ENCODE measurements around the gene WDPCP. TPM values are rescaled to one million over a fixed set of nuclear protein-coding genes. Genes with fewer than 3 reads are reported as not detected.

Gene WDPCP
- total RNA-seq, 2 experiments from 2014 or later = 14.8 to 29.3 TPM

DNA sequence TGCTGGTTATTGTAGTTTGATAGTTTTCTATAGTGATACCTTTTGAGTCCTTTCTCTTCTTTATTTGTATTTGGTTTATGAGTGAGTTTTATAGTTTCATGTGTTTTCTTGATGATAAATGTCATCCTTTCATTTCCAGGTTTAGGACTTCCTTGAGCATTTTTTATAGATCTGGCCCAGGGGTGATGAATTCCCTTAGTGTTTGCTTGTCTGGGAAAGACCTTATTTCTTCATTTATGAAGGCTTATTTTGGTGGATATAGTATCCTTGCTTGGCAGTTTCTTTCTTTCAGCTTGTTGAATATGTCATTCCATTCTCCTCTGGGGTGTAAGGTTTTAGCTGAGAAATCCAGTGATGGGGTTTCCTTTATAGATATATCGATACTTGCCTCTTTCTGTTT, 483.8 kb downstream of the WDPCP start:
- H3K9me2 ChIP-seq (ENCODE audit: insufficient read depth, low read length) = no peaks in the 10 kb centered on the region
- no peak for DNase-seq (ENCODE audit: low spot score)
- intact Hi-C loops (cut with micrococcal nuclease; ENCODE audit: unreplicated experiment) = no loop called here
- ChIA-PET CTCF (ENCODE audit: unreplicated experiment) (no interaction called here), POLR2A (no interaction called here)
- no peak overlapping the region for H3K4me3 ChIP-seq (ENCODE audit: low read depth, low read length, poor library complexity, severe bottlenecking)
- no peak overlapping the region for H2AFZ ChIP-seq (ENCODE audit: low read length)
- no TSS peak for BruUV-seq (replicated peaks)
- no peak overlapping the region for H3K4me2 ChIP-seq (ENCODE audit: low read length)
- no peaks in the 10 kb centered on the region for H3K9me3 ChIP-seq (ENCODE audit: low read length)
- H3K27ac ChIP-seq (ENCODE audit: low read depth, low read length, poor library complexity, severe bottlenecking) = no peak overlapping the region
- H4K20me1 ChIP-seq (ENCODE audit: insufficient read depth, low read length) = no peaks in the 10 kb centered on the region
- TF ChIP-seq CTCF (conservative IDR thresholded peaks at IDR 0.05; ENCODE audit: low read length) (no peak), EZH2phosphoT487 (IDR thresholded peaks at IDR 0.05; ENCODE audit: borderline replicate concordance, low read depth, low read length) (no peak)
- no peaks in the 10 kb centered on the region for H3K4me1 ChIP-seq (ENCODE audit: insufficient read depth, low read length, poor library complexity, severe bottlenecking)
- no peaks in the 10 kb centered on the region for H3K79me2 ChIP-seq (ENCODE audit: insufficient read depth, low read depth, low read length)
- H3K36me3 ChIP-seq (ENCODE audit: insufficient read depth, low read length) = no peaks in the 10 kb centered on the region

- no peaks in the 10 kb centered on the region for H3K9me3 ChIP-seq (ENCODE audit: low read length)
- ChIA-PET CTCF (ENCODE audit: unreplicated experiment) (no interaction called here), POLR2A (no interaction called here)
- no peaks in the 10 kb centered on the region for H3K9me2 ChIP-seq (ENCODE audit: insufficient read depth, low read length)
- H3K4me3 ChIP-seq (ENCODE audit: low read depth, low read length, poor library complexity, severe bottlenecking) = no peak overlapping the region
- H2AFZ ChIP-seq (ENCODE audit: low read length) = no peak overlapping the region
- no peaks in the 10 kb centered on the region for H3K36me3 ChIP-seq (ENCODE audit: insufficient read depth, low read length)
- no peak overlapping the region for H3K27ac ChIP-seq (ENCODE audit: low read depth, low read length, poor library complexity, severe bottlenecking)
- H3K4me2 ChIP-seq (ENCODE audit: low read length) = no peak overlapping the region
- no peak for DNase-seq (ENCODE audit: low spot score)
- no peaks in the 10 kb centered on the region for H3K4me1 ChIP-seq (ENCODE audit: insufficient read depth, low read length, poor library complexity, severe bottlenecking)
- no TSS peak for BruUV-seq (replicated peaks)
- no peak for TF ChIP-seq EZH2phosphoT487 (IDR thresholded peaks at IDR 0.05; ENCODE audit: borderline replicate concordance, low read depth, low read length)
- no peak for TF ChIP-seq CTCF (conservative IDR thresholded peaks at IDR 0.05; ENCODE audit: low read length)
- no peaks in the 10 kb centered on the region for H3K79me2 ChIP-seq (ENCODE audit: insufficient read depth, low read depth, low read length)
- no peaks in the 10 kb centered on the region for H4K20me1 ChIP-seq (ENCODE audit: insufficient read depth, low read length)
- intact Hi-C loops (cut with micrococcal nuclease; ENCODE audit: unreplicated experiment) = no loop called here
Measured at GRCh38 chr2:63101954-63102353, 486.3 kb downstream of the WDPCP start.

- no peak for TF ChIP-seq EZH2phosphoT487 (IDR thresholded peaks at IDR 0.05; ENCODE audit: borderline replicate concordance, low read depth, low read length)
- TF ChIP-seq CTCF (conservative IDR thresholded peaks at IDR 0.05; ENCODE audit: low read length) = no peak
- no peaks in the 10 kb centered on the region for H3K9me2 ChIP-seq (ENCODE audit: insufficient read depth, low read length)
- H3K9me3 ChIP-seq (ENCODE audit: low read length) = no peaks in the 10 kb centered on the region
- no peaks in the 10 kb centered on the region for H3K79me2 ChIP-seq (ENCODE audit: insufficient read depth, low read depth, low read length)
- H4K20me1 ChIP-seq (ENCODE audit: insufficient read depth, low read length) = no peaks in the 10 kb centered on the region
- CTCF ChIA-PET (ENCODE audit: unreplicated experiment) = no interaction called here
- POLR2A ChIA-PET = no interaction called here
- H2AFZ ChIP-seq (ENCODE audit: low read length) = no peak overlapping the region
- DNase-seq (ENCODE audit: low spot score) = no peak
- no peak overlapping the region for H3K27ac ChIP-seq (ENCODE audit: low read depth, low read length, poor library complexity, severe bottlenecking)
- H3K4me2 ChIP-seq (ENCODE audit: low read length) = no peak overlapping the region
- H3K4me3 ChIP-seq (ENCODE audit: low read depth, low read length, poor library complexity, severe bottlenecking) = no peak overlapping the region
- intact Hi-C loops (cut with micrococcal nuclease; ENCODE audit: unreplicated experiment) = no loop called here
- no peaks in the 10 kb centered on the region for H3K4me1 ChIP-seq (ENCODE audit: insufficient read depth, low read length, poor library complexity, severe bottlenecking)
- no peaks in the 10 kb centered on the region for H3K36me3 ChIP-seq (ENCODE audit: insufficient read depth, low read length)
- BruUV-seq (replicated peaks) = no TSS peak
Measured at GRCh38 chr2:63099032-63099431, 489.2 kb downstream of the WDPCP start.

Data from OCI-LY7 (cell line).